Thyroid gland (tissue), 4 donors: ENCODE measurements around the gene CD96. TPM values are rescaled to one million over a fixed set of nuclear protein-coding genes. Genes with fewer than 3 reads are reported as not detected.

ENCODE experiments used
- DNase-seq, 2 donors: peaks; one replicate each; pipeline ENCODE4 v3.0.0-alpha.2; 2019
- H3K27ac ChIP-seq, 3 donors: fragments of 200-600 bp; sonication (generic); 1 replicate in 2 of 3; 2 replicates in 1 of 3; pipeline ENCODE4 v1.5.1; 2016 to 2019; ENCODE audit warnings: mild to moderate bottlenecking in 1 of 3, moderate library complexity in 1 of 3
- H3K27me3 ChIP-seq: fragments of 200-600 bp; sonication (generic); one replicate; pipeline ENCODE4 v1.5.1; 2019
- H3K36me3 ChIP-seq, 2 donors: fragments of 200-600 bp; sonication (generic); one replicate each; pipeline ENCODE4 v1.5.1; 2016 to 2019
- H3K4me1 ChIP-seq, 2 donors: fragments of 200-600 bp; sonication (generic); one replicate each; pipeline ENCODE4 v1.5.1; 2017 to 2019
- H3K4me3 ChIP-seq, 3 donors: fragments of 200-600 bp; sonication (generic); replicated peaks in 1 of 3; 1 replicate in 2 of 3; 2 replicates in 1 of 3; pipeline ENCODE4 v1.5.1; 2016; ENCODE audit warnings: mild to moderate bottlenecking in 1 of 3
- H3K9me3 ChIP-seq: fragments of 200-600 bp; sonication (generic); one replicate; pipeline ENCODE4 v1.5.1; 2017
- CTCF ChIP-seq, 6 experiments: fragments of 200-600 bp in 3 of 6; fragments of 450-650 bp in 3 of 6; sonication (generic) in 3 of 6; IDR thresholded peaks; one replicate each; pipeline ENCODE4 v1.5.1; 2016 to 2019; ENCODE audit warnings: antibody characterized with exemption in 6 of 6, mild to moderate bottlenecking in 2 of 6, inconsistent platforms in 1 of 6, moderate library complexity in 1 of 6
- POLR2A ChIP-seq, 2 donors: fragments of 450-650 bp; IDR thresholded peaks; one replicate each; pipeline ENCODE4 v1.6.1; 2017; ENCODE audit warnings: antibody characterized with exemption in 2 of 2, mild to moderate bottlenecking in 2 of 2, moderate library complexity in 1 of 2
- WGBS, 2 donors: methylation state at CpG; one replicate each; pipeline ENCODE4 v1.1.5; 2017; 5-methylcytosine and 5-hydroxymethylcytosine counted together
- intact Hi-C: fragments of 100-400 bp; cut with DNase I; formaldehyde crosslinking; loops from one replicate; pipeline ENCODE4 v1.15.1; 2023
- total RNA-seq, 4 donors: library from RNA; depleted of rRNA; stranded (reverse); fragments of >200 nt; gene quantifications; one replicate each; pipeline ENCODE4 v1.2.3, GENCODE V29; 2016

The CD96 gene
- total RNA-seq, 4 donors from 2014 or later, result 2.8 to 4.6 (median 3.7) TPM

GRCh38 chr3:111613294-111613693 lies 71.3 kb downstream of the CD96 start:
- Histone ChIP-seq H3K4me1 (no peaks in the 10 kb centered on the region), H3K27ac (no peak overlapping the region), H3K4me3 (no peak overlapping the region), H3K9me3 (no peaks in the 10 kb centered on the region), H3K27me3 (no peaks in the 10 kb centered on the region), H3K36me3 (no peaks in the 10 kb centered on the region)
- intact Hi-C loops, result no loop called here
- DNase-seq, result no peak
- TF ChIP-seq POLR2A (IDR thresholded peaks at IDR 0.05) (no peak), CTCF (IDR thresholded peaks at IDR 0.05) (no peak)
- 69 to 94% methylated on average over 1 of the region's 1 CpG for WGBS, 2 donors

- DNase-seq, result no peak
- no peaks in the 10 kb centered on the region for H3K27me3 ChIP-seq
- intact Hi-C loops, result no loop called here
- no peak overlapping the region for H3K27ac ChIP-seq
- TF ChIP-seq CTCF (IDR thresholded peaks at IDR 0.05), result no peak
- TF ChIP-seq POLR2A (IDR thresholded peaks at IDR 0.05), result no peak
- peaks cover 3 to 15% of the 10 kb centered on the region in 2 donors for H3K4me1 ChIP-seq
- no peaks in the 10 kb centered on the region for H3K9me3 ChIP-seq
- no peak overlapping the region for H3K4me3 ChIP-seq
- 80 to 82% methylated on average over 3 of the region's 3 CpGs for WGBS, 2 donors
- no peaks in the 10 kb centered on the region for H3K36me3 ChIP-seq
Observed at GRCh38 chr3:111615880-111616279, 73.9 kb downstream of the CD96 start.

GRCh38 chr3:111616417-111617105 lies 74.6 kb downstream of the CD96 start:
- Histone ChIP-seq H3K27ac (no peak overlapping the region), H3K36me3 (no peaks in the 10 kb centered on the region), H3K4me3 (no peak overlapping the region), H3K4me1 (peaks cover 3 to 16% of the 10 kb centered on the region in 2 donors), H3K9me3 (no peaks in the 10 kb centered on the region), H3K27me3 (no peaks in the 10 kb centered on the region)
- intact Hi-C loops, result no loop called here
- DNase-seq, result no peak
- WGBS, 2 donors, result 82% methylated on average over 5 to 6 of the region's 6 CpGs
- TF ChIP-seq CTCF (IDR thresholded peaks at IDR 0.05) (no peak), POLR2A (IDR thresholded peaks at IDR 0.05) (no peak)

GRCh38 chr3:111617406-111617805 lies 75.4 kb downstream of the CD96 start:
- Histone ChIP-seq H3K4me3 (no peak overlapping the region), H3K36me3 (no peaks in the 10 kb centered on the region), H3K9me3 (no peaks in the 10 kb centered on the region), H3K27ac (no peak overlapping the region), H3K4me1 (peaks cover 3 to 16% of the 10 kb centered on the region in 2 donors), H3K27me3 (no peaks in the 10 kb centered on the region)
- DNase-seq, result no peak
- no peak for TF ChIP-seq POLR2A (IDR thresholded peaks at IDR 0.05)
- TF ChIP-seq CTCF (IDR thresholded peaks at IDR 0.05), result no peak
- intact Hi-C loops, result no loop called here
- 100% methylated on average over 3 of the region's 3 CpGs for WGBS, 2 donors

GRCh38 chr3:111617912-111618601 lies 76.1 kb downstream of the CD96 start:
- H3K4me3 ChIP-seq, result no peak overlapping the region
- DNase-seq, result no peak
- H3K27ac ChIP-seq, result no peak overlapping the region
- peaks cover 3 to 16% of the 10 kb centered on the region in 2 donors for H3K4me1 ChIP-seq
- 97% methylated on average over 5 of the region's 5 CpGs for WGBS, 2 donors
- TF ChIP-seq POLR2A (IDR thresholded peaks at IDR 0.05) (no peak), CTCF (IDR thresholded peaks at IDR 0.05) (no peak)
- no peaks in the 10 kb centered on the region for H3K9me3 ChIP-seq
- H3K27me3 ChIP-seq, result no peaks in the 10 kb centered on the region
- intact Hi-C loops, result no loop called here
- no peaks in the 10 kb centered on the region for H3K36me3 ChIP-seq
